ENCODE results near the gene GIMD1. TPM values are rescaled to one million over a fixed set of nuclear protein-coding genes. Genes with fewer than 3 reads are reported as not detected.
"Not testable (repeated sequence)": the region's sequence is repeated elsewhere in the genome, so short reads cannot be mapped to it uniquely, and the experiment has no call there.

GIMD1 gene
- total and polyA plus RNA-seq, 2 experiments from 2014 or later: not detected

- peak overlapping the region; percentile 73 for H3K27ac Mint-ChIP-seq
- no peak overlapping the region for H3K4me3 Mint-ChIP-seq
- H4K20me1 ChIP-seq (replicated peaks; ENCODE audit: insufficient read depth): no peaks in the 10 kb centered on the region
- no peak for TF ChIP-seq ETS1 (IDR thresholded peaks at IDR 0.05)
- TF ChIP-seq ZNF462 (CRISPR knock-in tag; IDR thresholded peaks at IDR 0.05): no peak; the same call in 1 of the 2 replicates
- TF ChIP-seq CREB1 (CRISPR knock-in tag; IDR thresholded peaks at IDR 0.05; ENCODE audit: low read depth): no peak
- TF ChIP-seq EZH2 (IDR thresholded peaks at IDR 0.05; ENCODE audit: low read depth, unreplicated experiment): no peak
- TF ChIP-seq NANOG (IDR thresholded peaks at IDR 0.05; ENCODE audit: borderline replicate concordance): no peak
- H3K4me2 ChIP-seq: peak overlapping the region; percentile 34
- H3K36me3 ChIP-seq (ENCODE audit: insufficient read depth): no peaks in the 10 kb centered on the region
- peak overlapping the region; percentile 85 for H3K27ac ChIP-seq (ENCODE audit: low read depth)
- H3K9me2 ChIP-seq (ENCODE audit: insufficient read depth): no peaks in the 10 kb centered on the region; the same call in 1 of the 2 replicates
- peak; percentile 59 for ATAC-seq
- H3K36me3 Mint-ChIP-seq (ENCODE audit: low read depth): peaks cover 9% of the 10 kb centered on the region; the same call in 1 of the 3 replicates
- H3F3A ChIP-seq (replicated peaks; ENCODE audit: low read depth): no peaks in the 10 kb centered on the region
- no peaks in the 10 kb centered on the region for H3K79me2 ChIP-seq (replicated peaks; ENCODE audit: insufficient read depth)
- H3K4me1 ChIP-seq (ENCODE audit: insufficient read depth): peaks cover 16% of the 10 kb centered on the region
- peaks cover 27% of the 10 kb centered on the region for H3K4me1 Mint-ChIP-seq
- H3K9me3 Mint-ChIP-seq: peaks cover 7% of the 10 kb centered on the region; the same call in 2 of the 3 replicates
- peak; percentile 49 for DNase-seq (ENCODE audit: low spot score)
- no peaks in the 10 kb centered on the region for H3K27me3 Mint-ChIP-seq (ENCODE audit: insufficient read depth, low read depth, poor library complexity)
- H3K27me3 ChIP-seq (ENCODE audit: insufficient read depth): no peaks in the 10 kb centered on the region
- H3K4me3 ChIP-seq: no peak overlapping the region
- peak overlapping the region; percentile 67 for H2AFZ ChIP-seq
Measured at GRCh38 chr4:106409901-106410889, 41.6 kb upstream of the GIMD1 start.

GRCh38 chr4:106408004-106408403, 39.4 kb upstream of the GIMD1 start:
- H3K4me1 Mint-ChIP-seq: peaks cover 20% of the 10 kb centered on the region
- not testable (repeated sequence) for H3K27ac ChIP-seq (ENCODE audit: low read depth); H3K27ac Mint-ChIP-seq; H3K27me3 Mint-ChIP-seq (ENCODE audit: insufficient read depth, low read depth, poor library complexity); H3K9me2 ChIP-seq (ENCODE audit: insufficient read depth); H2AFZ ChIP-seq; H3K79me2 ChIP-seq (replicated peaks; ENCODE audit: insufficient read depth); H3K9me3 Mint-ChIP-seq; H4K20me1 ChIP-seq (replicated peaks; ENCODE audit: insufficient read depth); ATAC-seq; DNase-seq (ENCODE audit: low spot score); H3K36me3 ChIP-seq (ENCODE audit: insufficient read depth); H3K36me3 Mint-ChIP-seq (ENCODE audit: low read depth); H3K27me3 ChIP-seq (ENCODE audit: insufficient read depth); H3K4me3 Mint-ChIP-seq; H3F3A ChIP-seq (replicated peaks; ENCODE audit: low read depth); H3K4me2 ChIP-seq; H3K4me3 ChIP-seq
- H3K4me1 ChIP-seq (ENCODE audit: insufficient read depth): peaks cover 16% of the 10 kb centered on the region

Data from GM23338 (cell line).